ENCODE measurements around the gene ATP8B4. TPM values are rescaled to one million over a fixed set of nuclear protein-coding genes. Genes with fewer than 3 reads are reported as not detected.
A peak's percentile ranks its signal among the peaks of the same experiment; 100 is the strongest.

The ATP8B4 gene
- total RNA-seq, 1 donor from 2014 or later = 2.5 TPM

DNA sequence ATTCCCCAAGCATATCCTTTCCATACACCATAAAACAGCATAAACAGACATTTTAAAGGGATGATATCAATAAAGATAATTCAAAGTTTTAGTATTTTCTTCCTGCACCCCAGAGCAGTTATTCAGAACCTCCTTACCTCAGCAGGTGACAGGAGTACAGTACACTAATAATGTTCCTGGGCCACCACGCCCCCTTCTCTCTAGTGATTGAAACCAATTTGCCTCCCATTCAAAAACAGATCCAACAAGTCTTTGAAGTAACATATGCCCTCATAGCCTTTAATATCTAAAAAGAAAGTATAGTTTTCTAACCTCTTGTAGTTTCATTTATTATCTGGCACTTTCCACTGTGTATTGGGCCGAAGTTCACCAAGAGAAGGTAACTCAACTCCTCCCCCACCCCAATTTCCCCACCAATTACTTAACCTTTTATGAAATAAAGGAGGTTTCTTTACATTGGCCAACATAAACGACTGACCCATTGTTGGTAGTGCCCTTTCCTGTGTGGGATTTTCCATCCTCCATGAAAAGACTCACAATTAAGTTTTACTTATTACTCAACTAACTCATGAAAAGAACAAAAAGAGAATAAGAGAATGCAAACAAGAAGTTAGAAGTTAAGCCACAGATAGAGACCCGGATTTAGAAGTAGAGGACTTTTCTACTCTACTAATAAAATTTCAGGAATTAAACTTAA, 5.0 kb upstream of the ATP8B4 start:
- DNase-seq = no peak
- Histone ChIP-seq H3K27me3 (ENCODE audit: low read depth) (no peaks in the 10 kb centered on the region), H3K36me3 (no peaks in the 10 kb centered on the region), H3K4me1 (no peaks in the 10 kb centered on the region), H3K4me3 (no peak overlapping the region), H3K27ac (replicated peaks) (no peak overlapping the region), H3K9me3 (replicated peaks) (peaks cover 15% of the 10 kb centered on the region)
- intact Hi-C loops (cut with micrococcal nuclease) = no loop called here
- TF ChIP-seq, protein P1, sequence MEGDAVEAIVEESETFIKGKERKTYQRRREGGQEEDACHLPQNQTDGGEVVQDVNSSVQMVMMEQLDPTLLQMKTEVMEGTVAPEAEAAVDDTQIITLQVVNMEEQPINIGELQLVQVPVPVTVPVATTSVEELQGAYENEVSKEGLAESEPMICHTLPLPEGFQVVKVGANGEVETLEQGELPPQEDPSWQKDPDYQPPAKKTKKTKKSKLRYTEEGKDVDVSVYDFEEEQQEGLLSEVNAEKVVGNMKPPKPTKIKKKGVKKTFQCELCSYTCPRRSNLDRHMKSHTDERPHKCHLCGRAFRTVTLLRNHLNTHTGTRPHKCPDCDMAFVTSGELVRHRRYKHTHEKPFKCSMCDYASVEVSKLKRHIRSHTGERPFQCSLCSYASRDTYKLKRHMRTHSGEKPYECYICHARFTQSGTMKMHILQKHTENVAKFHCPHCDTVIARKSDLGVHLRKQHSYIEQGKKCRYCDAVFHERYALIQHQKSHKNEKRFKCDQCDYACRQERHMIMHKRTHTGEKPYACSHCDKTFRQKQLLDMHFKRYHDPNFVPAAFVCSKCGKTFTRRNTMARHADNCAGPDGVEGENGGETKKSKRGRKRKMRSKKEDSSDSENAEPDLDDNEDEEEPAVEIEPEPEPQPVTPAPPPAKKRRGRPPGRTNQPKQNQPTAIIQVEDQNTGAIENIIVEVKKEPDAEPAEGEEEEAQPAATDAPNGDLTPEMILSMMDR (IDR thresholded peaks at IDR 0.05; ENCODE audit: borderline replicate concordance) = no peak

DNA sequence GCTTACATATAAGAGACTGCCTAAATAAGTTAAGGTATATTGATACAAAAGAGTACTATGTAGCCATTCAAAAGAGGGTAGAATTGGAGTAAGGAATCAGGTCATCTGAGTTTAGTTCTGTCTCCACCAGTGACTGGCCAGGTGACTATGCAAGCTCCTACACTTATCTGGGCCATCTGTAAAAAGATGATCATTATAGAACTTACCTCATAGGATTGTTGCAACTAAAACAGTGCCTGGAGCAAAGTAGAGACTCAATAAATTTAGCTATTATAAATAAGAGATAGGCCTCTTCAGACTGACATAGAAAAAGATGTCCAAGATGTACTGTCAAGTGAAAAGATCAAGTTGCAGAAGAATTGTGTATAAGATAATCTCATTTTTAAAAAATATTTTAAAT, 1.7 kb upstream of the ATP8B4 start:
- no peak overlapping the region for H3K27ac ChIP-seq (replicated peaks)
- H3K4me3 ChIP-seq = no peak overlapping the region
- no peaks in the 10 kb centered on the region for H3K36me3 ChIP-seq
- DNase-seq = no peak
- peaks cover 19% of the 10 kb centered on the region for H3K9me3 ChIP-seq (replicated peaks)
- TF ChIP-seq, protein P1 (IDR thresholded peaks at IDR 0.05; ENCODE audit: borderline replicate concordance) = no peak
- H3K27me3 ChIP-seq (ENCODE audit: low read depth) = no peaks in the 10 kb centered on the region
- intact Hi-C loops (cut with micrococcal nuclease) = no loop called here
- no peaks in the 10 kb centered on the region for H3K4me1 ChIP-seq

DNA sequence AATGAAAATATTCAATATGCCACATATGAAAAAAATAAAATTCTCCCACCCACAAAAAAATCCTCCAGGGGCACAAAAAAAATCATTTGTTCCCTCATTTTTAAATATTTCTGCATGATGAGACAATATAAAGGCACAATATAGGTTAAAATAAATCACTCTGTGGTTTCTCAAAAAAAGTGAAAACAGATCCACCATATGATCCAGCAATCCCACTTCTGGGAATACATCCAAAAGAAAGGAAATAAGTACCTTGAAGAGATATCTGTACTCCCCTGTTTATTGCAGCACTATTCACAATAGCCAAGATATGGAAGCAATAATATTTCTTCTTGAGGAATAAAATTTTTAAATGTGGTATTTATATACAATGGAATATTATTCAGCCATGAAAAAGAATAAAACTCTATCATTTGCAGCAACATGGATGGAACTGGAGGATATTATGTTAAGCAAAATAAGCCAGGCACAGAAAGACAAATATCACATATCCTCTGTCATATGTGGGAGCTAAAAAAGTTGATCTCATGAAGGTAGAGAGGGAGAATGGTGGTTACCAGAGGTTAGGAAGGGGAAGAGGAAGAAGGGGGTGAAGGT, 1.5 kb downstream of the ATP8B4 start:
- no peak for DNase-seq
- no peak overlapping the region for H3K4me3 ChIP-seq
- no peaks in the 10 kb centered on the region for H3K4me1 ChIP-seq
- peaks cover 3% of the 10 kb centered on the region for H3K9me3 ChIP-seq (replicated peaks)
- H3K27me3 ChIP-seq (ENCODE audit: low read depth) = peaks cover 13% of the 10 kb centered on the region
- TF ChIP-seq, protein P1 (IDR thresholded peaks at IDR 0.05; ENCODE audit: borderline replicate concordance) = no peak
- H3K27ac ChIP-seq (replicated peaks) = no peak overlapping the region
- intact Hi-C loops (cut with micrococcal nuclease) = no loop called here
- no peaks in the 10 kb centered on the region for H3K36me3 ChIP-seq

DNA sequence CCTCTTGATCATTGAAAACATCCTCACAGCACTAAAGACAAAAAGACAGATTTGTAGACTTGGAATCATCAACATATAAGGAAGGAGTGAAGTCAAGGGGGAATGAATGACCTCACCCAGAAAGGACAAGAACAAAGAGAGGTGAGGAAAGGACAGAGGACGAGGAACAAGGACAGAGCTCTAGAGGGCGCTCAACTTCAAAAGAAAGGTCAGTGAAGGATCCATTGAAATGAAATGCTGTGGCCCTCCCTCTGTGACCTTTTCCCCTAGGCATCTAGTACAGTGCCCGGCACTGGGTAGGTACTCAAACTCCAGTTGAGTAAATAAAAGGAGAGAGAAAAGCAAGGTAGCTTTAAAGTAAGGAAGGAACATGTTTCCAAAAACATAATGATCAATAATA, 2.6 kb downstream of the ATP8B4 start:
- Histone ChIP-seq H3K27ac (replicated peaks) (no peak overlapping the region), H3K27me3 (ENCODE audit: low read depth) (peaks cover 20% of the 10 kb centered on the region), H3K9me3 (replicated peaks) (peaks cover 3% of the 10 kb centered on the region), H3K4me1 (no peaks in the 10 kb centered on the region), H3K4me3 (no peak overlapping the region), H3K36me3 (no peaks in the 10 kb centered on the region)
- TF ChIP-seq, protein P1 (IDR thresholded peaks at IDR 0.05; ENCODE audit: borderline replicate concordance) = no peak
- no peak for DNase-seq
- intact Hi-C loops (cut with micrococcal nuclease) = no loop called here

DNA sequence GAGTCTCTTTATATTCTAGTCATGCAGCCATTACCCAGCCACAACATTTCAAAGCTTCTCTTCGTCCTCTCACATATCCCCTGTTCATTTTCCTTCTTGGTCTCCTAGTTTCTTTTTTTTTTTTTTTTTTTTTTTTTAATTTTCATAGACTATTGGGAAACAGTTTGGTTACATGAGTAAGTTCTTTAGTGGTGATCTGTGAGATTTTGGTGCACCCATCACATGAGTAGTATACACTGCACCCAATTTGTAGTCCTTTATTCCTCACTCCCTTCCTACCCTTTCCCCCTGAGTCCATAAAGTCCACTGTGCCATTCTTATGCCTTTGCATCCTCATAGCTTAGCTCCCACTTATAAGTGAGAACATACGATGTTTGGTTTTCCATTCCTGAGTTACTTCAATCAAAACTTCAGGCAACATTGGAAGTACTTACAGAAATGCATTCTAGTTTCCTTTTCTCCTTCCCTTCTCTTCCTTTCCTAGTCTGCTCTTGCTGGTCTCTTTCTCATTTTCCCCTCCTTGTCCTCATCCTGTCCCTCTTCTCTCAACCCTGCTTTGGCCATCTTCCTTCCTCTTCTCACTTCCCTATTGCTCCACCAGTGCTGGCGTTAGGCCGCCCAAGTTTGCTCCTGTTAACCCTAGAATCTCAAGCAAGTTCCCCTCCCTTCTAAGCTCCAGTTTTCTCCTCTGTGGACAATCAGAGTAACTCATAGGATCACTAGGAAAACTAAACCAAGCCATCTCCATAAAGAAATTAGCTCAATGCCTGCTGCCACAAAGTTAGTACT, 4.8 kb downstream of the ATP8B4 start:
- H3K4me3 ChIP-seq = no peak overlapping the region
- H3K27ac ChIP-seq (replicated peaks) = peak overlapping the region; percentile 29
- peaks cover 3% of the 10 kb centered on the region for H3K9me3 ChIP-seq (replicated peaks)
- H3K4me1 ChIP-seq = peaks cover 5% of the 10 kb centered on the region
- TF ChIP-seq, protein P1 (IDR thresholded peaks at IDR 0.05; ENCODE audit: borderline replicate concordance) = no peak
- no peak for DNase-seq
- H3K36me3 ChIP-seq = no peaks in the 10 kb centered on the region
- peaks cover 21% of the 10 kb centered on the region for H3K27me3 ChIP-seq (ENCODE audit: low read depth)
- intact Hi-C loops (cut with micrococcal nuclease) = no loop called here

Data from left ventricle myocardium inferior (tissue), 1 donor.